CD14-positive monocyte (primary cell): ENCODE measurements around the gene RAB20. TPM values are rescaled to one million over a fixed set of nuclear protein-coding genes. Genes with fewer than 3 reads are reported as not detected.

Source experiments
- DNase-seq, 3 donors: peaks; one replicate each; pipeline ENCODE4 v3.0.0-alpha.2; 2011 to 2022
- H2AFZ ChIP-seq: 2 replicates; pipeline ENCODE4 v1.6.0; 2012; ENCODE audit warnings: mild to moderate bottlenecking, low read depth, low read length, inconsistent platforms; ENCODE audit not compliant: insufficient read depth, poor library complexity, severe bottlenecking
- H3K27ac ChIP-seq, 2 donors: 1 replicate in 1 of 2; 2 replicates in 1 of 2; pipeline ENCODE4 v1.5.1; 2012 to 2013; ENCODE audit warnings: low read length in 2 of 2, control low read depth in 1 of 2, inconsistent platforms in 1 of 2, low read depth in 1 of 2, mild to moderate bottlenecking in 1 of 2
- H3K27me3 ChIP-seq, 2 donors: one replicate each; pipeline versions ENCODE4 v1.6.0 to v1.6.1; 2011 to 2013; ENCODE audit warnings: low read length in 2 of 2; ENCODE audit not compliant: control insufficient read depth in 2 of 2, insufficient read depth in 2 of 2
- H3K36me3 ChIP-seq, 2 donors: replicated peaks in 1 of 2; 1 replicate in 1 of 2; 2 replicates in 1 of 2; pipeline versions ENCODE4 v1.5.1 to v1.6.1; 2012 to 2013; ENCODE audit warnings: low read length in 2 of 2, control low read depth in 1 of 2, inconsistent platforms in 1 of 2, mild to moderate bottlenecking in 1 of 2; ENCODE audit not compliant: insufficient read depth in 2 of 2, control insufficient read depth in 1 of 2
- H3K4me1 ChIP-seq, 2 donors: 1 replicate in 1 of 2; 2 replicates in 1 of 2; pipeline versions ENCODE4 v1.5.1 to v1.6.1; 2012 to 2013; ENCODE audit warnings: low read length in 2 of 2, control low read depth in 1 of 2, inconsistent platforms in 1 of 2, mild to moderate bottlenecking in 1 of 2, moderate library complexity in 1 of 2; ENCODE audit not compliant: insufficient read depth in 2 of 2, control insufficient read depth in 1 of 2
- H3K4me2 ChIP-seq: replicated peaks from 2 replicates; pipeline ENCODE3; 2012; ENCODE audit warnings: low read length, moderate library complexity, mild to moderate bottlenecking; ENCODE audit not compliant: poor library complexity, severe bottlenecking; ENCODE audit errors: extremely low read depth
- H3K4me3 ChIP-seq, 3 experiments: fragments of 200-600 bp in 1 of 3; sonication (generic) in 1 of 3; replicated peaks in 1 of 3; 1 replicate in 2 of 3; 2 replicates in 1 of 3; pipeline ENCODE4 v1.5.1; 2011 to 2013; ENCODE audit warnings: low read length in 3 of 3, mild to moderate bottlenecking in 3 of 3, control low read depth in 2 of 3, low read depth in 2 of 3, inconsistent platforms in 1 of 3, moderate library complexity in 1 of 3
- H3K79me2 ChIP-seq: 2 replicates; pipeline ENCODE4 v1.6.0; 2012; ENCODE audit warnings: mild to moderate bottlenecking, control low read depth, inconsistent platforms, low read length, moderate library complexity; ENCODE audit not compliant: insufficient read depth
- H3K9ac ChIP-seq: 2 replicates; pipeline ENCODE4 v1.6.0; 2017; ENCODE audit warnings: low read length, mild to moderate bottlenecking; ENCODE audit not compliant: insufficient read depth, poor library complexity, severe bottlenecking
- H3K9me3 ChIP-seq, 2 donors: replicated peaks in 1 of 2; 1 replicate in 1 of 2; 2 replicates in 1 of 2; pipeline versions ENCODE4 v1.5.1 to v1.6.1; 2012 to 2013; ENCODE audit warnings: low read length in 2 of 2, control low read depth in 1 of 2; ENCODE audit not compliant: control insufficient read depth in 1 of 2, insufficient read depth in 1 of 2
- H4K20me1 ChIP-seq: 2 replicates; pipeline ENCODE4 v1.6.0; 2012; ENCODE audit warnings: mild to moderate bottlenecking, low read length, control low read depth, moderate library complexity; ENCODE audit not compliant: insufficient read depth
- H3K27ac Mint-ChIP-seq, 7 donors: one replicate each; pipeline ENCODE4 v1.8.0; 2020; ENCODE audit warnings: mild to moderate bottlenecking in 7 of 7, mixed read lengths in 7 of 7, moderate library complexity in 6 of 7, inconsistent platforms in 2 of 7
- H3K27me3 Mint-ChIP-seq, 3 donors: one replicate each; pipeline ENCODE4 v1.8.0; 2021 to 2022; ENCODE audit warnings: low read depth in 3 of 3, mild to moderate bottlenecking in 3 of 3, mixed read lengths in 3 of 3, moderate library complexity in 3 of 3, inconsistent platforms in 1 of 3
- H3K36me3 Mint-ChIP-seq, 2 donors: one replicate each; pipeline ENCODE4 v1.8.0; 2020; ENCODE audit warnings: mixed read lengths in 2 of 2, inconsistent platforms in 1 of 2, mild to moderate bottlenecking in 1 of 2
- H3K4me1 Mint-ChIP-seq: one replicate; pipeline ENCODE4 v1.8.0; 2020; ENCODE audit warnings: mild to moderate bottlenecking, mixed read lengths
- H3K4me3 Mint-ChIP-seq, 2 donors: one replicate each; pipeline ENCODE4 v1.8.0; 2020; ENCODE audit warnings: mild to moderate bottlenecking in 2 of 2, mixed read lengths in 2 of 2, moderate library complexity in 1 of 2
- H3K9me3 Mint-ChIP-seq, 7 donors: one replicate each; pipeline ENCODE4 v1.8.0; 2020 to 2022; ENCODE audit warnings: mixed read lengths in 7 of 7, mild to moderate bottlenecking in 6 of 7, moderate library complexity in 6 of 7, inconsistent platforms in 2 of 7
- CTCF ChIP-seq: fragments of 200-600 bp; IDR thresholded peaks from one replicate; pipeline ENCODE4 v1.8.0; 2022; ENCODE audit warnings: antibody characterized with exemption, mild to moderate bottlenecking
- WGBS: methylation state at CpG from one replicate; pipeline ENCODE4 v1.1.5; 2013; ENCODE audit warnings: missing lambda C conversion rate; ENCODE audit not compliant: insufficient coverage; 5-methylcytosine and 5-hydroxymethylcytosine counted together
- intact Hi-C, 2 donors: fragments of 100-400 bp; cut with micrococcal nuclease; formaldehyde crosslinking; loops; one replicate each; pipeline versions ENCODE4 v1.15.0 to v1.15.1; 2023
- polyA plus RNA-seq, 3 donors: library from polyadenylated mRNA; depleted of rRNA in 1 of 3; unstranded in 2 of 3; stranded (reverse) in 1 of 3; fragments of 300-500 nt in 2 of 3; fragments of >200 nt in 1 of 3; fragmentation: Illumina TruSeq in 2 of 3; gene quantifications; 1 replicate in 2 of 3; 2 replicates in 1 of 3; pipeline ENCODE4 v1.2.3, GENCODE V29; 2012 to 2021

RAB20 gene
- polyA plus RNA-seq, 3 donors = 37.8 to 77.5 (median 43.1) TPM

- Histone ChIP-seq H2AFZ (no peak overlapping the region), H3K9me3 (no peaks in the 10 kb centered on the region), H3K4me3 (peak overlapping the region; percentile 21 to 93 (median 71)), H3K36me3 (peaks cover 8 to 26% of the 10 kb centered on the region in 2 donors), H4K20me1 (peaks cover 69% of the 10 kb centered on the region), H3K79me2 (peaks cover 90% of the 10 kb centered on the region), H3K27me3 (no peaks in the 10 kb centered on the region), H3K27ac (peak overlapping the region; percentile 15 to 46), H3K4me1 (peaks cover 42 to 79% of the 10 kb centered on the region in 2 donors), H3K4me2 (peak overlapping the region; percentile 83), H3K9ac (no peak overlapping the region)
- TF ChIP-seq CTCF = no peak
- WGBS = 26% methylated on average over 14 of the region's 15 CpGs
- peaks cover 0 to 2% (median 0%) of the 10 kb centered on the region in 7 donors for H3K9me3 Mint-ChIP-seq
- H3K4me3 Mint-ChIP-seq = peak overlapping the region; percentile 99
- H3K27me3 Mint-ChIP-seq = peaks cover 0 to 3% (median 1%) of the 10 kb centered on the region in 3 donors
- peaks cover 69% of the 10 kb centered on the region for H3K4me1 Mint-ChIP-seq
- peak in 1 of 3 donors; percentile 11 for DNase-seq
- H3K27ac Mint-ChIP-seq = peak overlapping the region; percentile 57 to 97 (median 72)
- peaks cover 32 to 41% of the 10 kb centered on the region in 2 donors for H3K36me3 Mint-ChIP-seq
- intact Hi-C loops = no loop called here
Observed at GRCh38 chr13:110559429-110559943, 2.0 kb downstream of the RAB20 start.

GRCh38 chr13:110557610-110558305, 3.8 kb downstream of the RAB20 start:
- peaks cover 61% of the 10 kb centered on the region for H3K4me1 Mint-ChIP-seq
- Histone ChIP-seq H2AFZ (no peak overlapping the region), H3K9me3 (no peaks in the 10 kb centered on the region), H3K4me2 (no peak overlapping the region), H3K4me1 (peaks cover 33 to 70% of the 10 kb centered on the region in 2 donors), H3K27ac (no peak overlapping the region), H4K20me1 (peaks cover 86% of the 10 kb centered on the region), H3K79me2 (peaks cover 93% of the 10 kb centered on the region), H3K9ac (no peak overlapping the region), H3K36me3 (peaks cover 8 to 30% of the 10 kb centered on the region in 2 donors), H3K27me3 (no peaks in the 10 kb centered on the region), H3K4me3 (no peak overlapping the region)
- H3K9me3 Mint-ChIP-seq = peaks cover 0 to 2% (median 0%) of the 10 kb centered on the region in 7 donors
- no peak for TF ChIP-seq CTCF
- no peak for DNase-seq
- peaks cover 43 to 48% of the 10 kb centered on the region in 2 donors for H3K36me3 Mint-ChIP-seq
- peak overlapping the region in 1 of 2 donors; percentile 31 for H3K4me3 Mint-ChIP-seq
- WGBS = 93% methylated on average over 17 of the region's 23 CpGs
- intact Hi-C loops = loop anchor here in 1 of 2 donors (1.0 kb wide), 1 partner anchor 21 kb away; no protein-coding TSS in a partner anchor
- peaks cover 0 to 3% (median 1%) of the 10 kb centered on the region in 3 donors for H3K27me3 Mint-ChIP-seq
- H3K27ac Mint-ChIP-seq = peak overlapping the region in 1 of 7 donors; percentile 69
